ENCODE measurements around the gene SERPINE1. TPM values are rescaled to one million over a fixed set of nuclear protein-coding genes. Genes with fewer than 3 reads are reported as not detected.

Gene SERPINE1
- total and polyA plus RNA-seq, 9 donors, result 4.0 to 81.6 (median 19.9) TPM

- WGBS, 3 donors, result 1 to 2% (median 1%) methylated on average over 43 to 75 of the region's 75 CpGs
- DNase-seq, result peak in 2 of 5 donors; percentile 47 to 68
- peaks cover 2% of the 10 kb centered on the region for H3K27me3 ChIP-seq
Measured at GRCh38 chr7:101164071-101164840, 37.4 kb downstream of the SERPINE1 start.

GRCh38 chr7:101165075-101165957, 38.4 kb downstream of the SERPINE1 start, which contains the start of gene VGF:
Gene VGF, minus strand, starts transcription at chr7:101165569. Its CDS starts 726 bp downstream, at chr7:101164843.
- Histone ChIP-seq H3K4me3 (no peak within 1 kb of the TSS), H3K36me3 (no peaks in the 10 kb centered on the region), H3K27me3 (peaks cover 2% of the 10 kb centered on the region), H3K27ac (no peak within 1 kb of the TSS), H3K9me3 (no peaks in the 10 kb centered on the region), H3K4me1 (ENCODE audit: insufficient read depth) (peaks cover 15% of the 10 kb centered on the region)
- TF ChIP-seq POLR2A (IDR thresholded peaks at IDR 0.05), result no peak
- TF ChIP-seq CTCF (IDR thresholded peaks at IDR 0.05), result no peak
- TF ChIP-seq EP300 (IDR thresholded peaks at IDR 0.05), result no peak
- intact Hi-C loops (cut with DNase I), result loop anchor here in 3 of 4 donors (5.0 to 10.0 kb wide), 3 partner anchors 77 to 271 kb away; partner anchors contain the start of gene ACHE (in 1 of the 3)
- DNase-seq, result peak; percentile 78 to 93 (median 88)
- WGBS, 3 donors, result 1 to 2% (median 1%) methylated on average over 69 to 74 of the region's 74 CpGs

More at GRCh38 chr7:101164071-101164840, 37.4 kb downstream of the SERPINE1 start:
- Histone ChIP-seq H3K27ac (no peak overlapping the region), H3K4me3 (peak overlapping the region; percentile 25), H3K36me3 (no peaks in the 10 kb centered on the region), H3K9me3 (no peaks in the 10 kb centered on the region), H3K4me1 (ENCODE audit: insufficient read depth) (peaks cover 14% of the 10 kb centered on the region)
- TF ChIP-seq CTCF (IDR thresholded peaks at IDR 0.05), result no peak
- TF ChIP-seq POLR2A (IDR thresholded peaks at IDR 0.05), result no peak
- TF ChIP-seq EP300 (IDR thresholded peaks at IDR 0.05), result no peak
- intact Hi-C loops (cut with DNase I), result loop anchor here in 2 of 4 donors (10.0 kb wide), 2 partner anchors 101 to 269 kb away; partner anchors contain the start of gene ACHE (in 1 of the 2)

GRCh38 chr7:101165958-101166647, 39.2 kb downstream of the SERPINE1 start:
- Histone ChIP-seq H3K27me3 (peaks cover 2% of the 10 kb centered on the region), H3K9me3 (no peaks in the 10 kb centered on the region), H3K27ac (no peak overlapping the region), H3K36me3 (no peaks in the 10 kb centered on the region), H3K4me3 (no peak overlapping the region), H3K4me1 (ENCODE audit: insufficient read depth) (peaks cover 15% of the 10 kb centered on the region)
- 0 to 1% (median 1%) methylated on average over 37 to 38 of the region's 38 CpGs for WGBS, 3 donors
- DNase-seq, result no peak
- intact Hi-C loops (cut with DNase I), result loop anchor here in 3 of 4 donors (5.0 to 10.0 kb wide), 3 partner anchors 76 to 271 kb away; partner anchors contain the start of gene ACHE (in 1 of the 3)
- TF ChIP-seq CTCF (IDR thresholded peaks at IDR 0.05), result no peak
- TF ChIP-seq EP300 (IDR thresholded peaks at IDR 0.05), result no peak
- TF ChIP-seq POLR2A (IDR thresholded peaks at IDR 0.05), result no peak

GRCh38 chr7:101166648-101166908, 39.7 kb downstream of the SERPINE1 start:
- Histone ChIP-seq H3K4me3 (no peak overlapping the region), H3K27ac (no peak overlapping the region), H3K27me3 (peaks cover 2% of the 10 kb centered on the region), H3K36me3 (no peaks in the 10 kb centered on the region), H3K4me1 (ENCODE audit: insufficient read depth) (peaks cover 15% of the 10 kb centered on the region), H3K9me3 (no peaks in the 10 kb centered on the region)
- intact Hi-C loops (cut with DNase I), result loop anchor here in 3 of 4 donors (5.0 to 10.0 kb wide), 3 partner anchors 76 to 272 kb away; partner anchors contain the start of gene ACHE (in 1 of the 3)
- WGBS, 3 donors, result 0 to 3% (median 2%) methylated on average over 10 to 11 of the region's 11 CpGs
- TF ChIP-seq CTCF (IDR thresholded peaks at IDR 0.05) (no peak), EP300 (IDR thresholded peaks at IDR 0.05) (no peak), POLR2A (IDR thresholded peaks at IDR 0.05) (no peak)
- no peak for DNase-seq
